ENCODE results near the gene H6PD.
A peak's percentile ranks its signal among the peaks of the same experiment; 100 is the strongest.

Gene H6PD

GRCh38 chr1:9300573-9300972 is 66.0 kb downstream of the H6PD start:
- DNase-seq: no peak

- peak; percentile 82 for DNase-seq
These were observed 68.4 kb downstream of the H6PD start for GRCh38 chr1:9302745-9303524.

GRCh38 chr1:9303916-9304315 is 69.3 kb downstream of the H6PD start:
- DNase-seq: no peak

- no peak for DNase-seq
These were observed 70.6 kb downstream of the H6PD start for GRCh38 chr1:9305216-9305615.

GRCh38 chr1:9306006-9306405 is 71.4 kb downstream of the H6PD start:
- DNase-seq: no peak

- DNase-seq: no peak
These were observed 72.7 kb downstream of the H6PD start for GRCh38 chr1:9307303-9307702.

GRCh38 chr1:9308236-9308785 is 73.7 kb downstream of the H6PD start:
- DNase-seq: no peak

- no peak for DNase-seq
These were observed 74.5 kb downstream of the H6PD start for GRCh38 chr1:9309080-9309479.

- DNase-seq: no peak
These were observed 75.4 kb downstream of the H6PD start for GRCh38 chr1:9309991-9310390.

- DNase-seq: no peak
These were observed 76.5 kb downstream of the H6PD start for GRCh38 chr1:9311029-9311428.

- no peak for DNase-seq
These were observed 76.9 kb downstream of the H6PD start for GRCh38 chr1:9311479-9311878.

GRCh38 chr1:9312168-9312720 is 77.7 kb downstream of the H6PD start:
- no peak for DNase-seq

GRCh38 chr1:9313576-9313975 is 79.0 kb downstream of the H6PD start:
- DNase-seq: no peak

- peak; percentile 6 for DNase-seq
These were observed 79.5 kb downstream of the H6PD start for GRCh38 chr1:9314111-9314510.

- no peak for DNase-seq
These were observed 80.3 kb downstream of the H6PD start for GRCh38 chr1:9314711-9315379.

- peak; percentile 78 for DNase-seq
These were observed 81.0 kb downstream of the H6PD start for GRCh38 chr1:9315411-9316079.

GRCh38 chr1:9316080-9316444 is 81.5 kb downstream of the H6PD start:
- no peak for DNase-seq

- no peak for DNase-seq
These were observed 81.9 kb downstream of the H6PD start for GRCh38 chr1:9316512-9316911.

GRCh38 chr1:9317072-9317471 is 82.5 kb downstream of the H6PD start:
- no peak for DNase-seq

- DNase-seq: no peak
These were observed 83.2 kb downstream of the H6PD start for GRCh38 chr1:9317591-9318417.

GRCh38 chr1:9319208-9319788 is 84.7 kb downstream of the H6PD start:
- no peak for DNase-seq
